Esophagus muscularis mucosa (tissue), 3 donors: ENCODE data around the gene RCCD1.

Source experiments
- POLR2A ChIP-seq: fragments of 450-650 bp; IDR thresholded peaks from one replicate; pipeline ENCODE4 v1.6.1; 2017; ENCODE audit warnings: antibody characterized with exemption, moderate library complexity, mild to moderate bottlenecking, low read depth
- POLR2AphosphoS5 ChIP-seq, 2 donors: sonication (generic); formaldehyde crosslinking; IDR thresholded peaks; one replicate each; pipeline ENCODE4 v1.6.1; 2017; ENCODE audit warnings: antibody characterized with exemption in 2 of 2
- TF ChIP-seq, protein P1 (sequence below), 3 experiments: fragments of 200-600 bp in 2 of 3; fragments of 450-650 bp in 1 of 3; sonication (generic) in 2 of 3; IDR thresholded peaks; one replicate each; pipeline ENCODE4 v1.5.1; 2017 to 2019; ENCODE audit warnings: antibody characterized with exemption in 3 of 3, mild to moderate bottlenecking in 2 of 3, moderate library complexity in 1 of 3

DNA sequence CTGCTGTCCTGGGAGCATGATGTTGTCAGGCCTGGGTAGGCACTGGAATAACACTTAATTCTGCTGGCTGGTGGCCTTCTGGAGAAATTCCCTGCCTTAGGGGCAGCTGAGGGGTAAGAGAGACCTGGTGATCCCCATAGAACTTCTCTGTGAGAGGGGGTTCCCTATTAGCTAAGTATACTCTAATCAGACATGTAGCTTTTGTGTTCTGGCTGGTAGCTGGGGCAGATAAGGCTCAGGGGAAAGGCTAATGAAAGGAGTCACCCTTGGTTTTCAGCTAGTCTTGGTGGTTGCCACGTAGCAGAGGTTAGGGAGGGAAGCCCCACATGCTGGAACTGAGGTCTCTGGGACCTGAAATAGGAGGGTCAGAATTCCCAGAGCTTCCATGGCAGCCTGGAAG lies 21.4 kb upstream of the RCCD1 start:
- TF ChIP-seq, protein P1, sequence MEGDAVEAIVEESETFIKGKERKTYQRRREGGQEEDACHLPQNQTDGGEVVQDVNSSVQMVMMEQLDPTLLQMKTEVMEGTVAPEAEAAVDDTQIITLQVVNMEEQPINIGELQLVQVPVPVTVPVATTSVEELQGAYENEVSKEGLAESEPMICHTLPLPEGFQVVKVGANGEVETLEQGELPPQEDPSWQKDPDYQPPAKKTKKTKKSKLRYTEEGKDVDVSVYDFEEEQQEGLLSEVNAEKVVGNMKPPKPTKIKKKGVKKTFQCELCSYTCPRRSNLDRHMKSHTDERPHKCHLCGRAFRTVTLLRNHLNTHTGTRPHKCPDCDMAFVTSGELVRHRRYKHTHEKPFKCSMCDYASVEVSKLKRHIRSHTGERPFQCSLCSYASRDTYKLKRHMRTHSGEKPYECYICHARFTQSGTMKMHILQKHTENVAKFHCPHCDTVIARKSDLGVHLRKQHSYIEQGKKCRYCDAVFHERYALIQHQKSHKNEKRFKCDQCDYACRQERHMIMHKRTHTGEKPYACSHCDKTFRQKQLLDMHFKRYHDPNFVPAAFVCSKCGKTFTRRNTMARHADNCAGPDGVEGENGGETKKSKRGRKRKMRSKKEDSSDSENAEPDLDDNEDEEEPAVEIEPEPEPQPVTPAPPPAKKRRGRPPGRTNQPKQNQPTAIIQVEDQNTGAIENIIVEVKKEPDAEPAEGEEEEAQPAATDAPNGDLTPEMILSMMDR (IDR thresholded peaks at IDR 0.05): no peak
- TF ChIP-seq POLR2A: no peak
- TF ChIP-seq POLR2AphosphoS5 (IDR thresholded peaks at IDR 0.05): no peak
